HG03521 (cell line): ENCODE measurements around the gene TUBA3E.
"Not testable (repeated sequence)": the region's sequence is repeated elsewhere in the genome, so short reads cannot be mapped to it uniquely, and the experiment has no call there.

Experiments
- ATAC-seq: cut with Tn5 transposase; IDR thresholded peaks from one replicate; pipeline ENCODE4 v1.9.1; 2021; ENCODE audit warnings: mild to moderate bottlenecking, moderate library complexity; ENCODE audit not compliant: unreplicated experiment

Gene TUBA3E

DNA sequence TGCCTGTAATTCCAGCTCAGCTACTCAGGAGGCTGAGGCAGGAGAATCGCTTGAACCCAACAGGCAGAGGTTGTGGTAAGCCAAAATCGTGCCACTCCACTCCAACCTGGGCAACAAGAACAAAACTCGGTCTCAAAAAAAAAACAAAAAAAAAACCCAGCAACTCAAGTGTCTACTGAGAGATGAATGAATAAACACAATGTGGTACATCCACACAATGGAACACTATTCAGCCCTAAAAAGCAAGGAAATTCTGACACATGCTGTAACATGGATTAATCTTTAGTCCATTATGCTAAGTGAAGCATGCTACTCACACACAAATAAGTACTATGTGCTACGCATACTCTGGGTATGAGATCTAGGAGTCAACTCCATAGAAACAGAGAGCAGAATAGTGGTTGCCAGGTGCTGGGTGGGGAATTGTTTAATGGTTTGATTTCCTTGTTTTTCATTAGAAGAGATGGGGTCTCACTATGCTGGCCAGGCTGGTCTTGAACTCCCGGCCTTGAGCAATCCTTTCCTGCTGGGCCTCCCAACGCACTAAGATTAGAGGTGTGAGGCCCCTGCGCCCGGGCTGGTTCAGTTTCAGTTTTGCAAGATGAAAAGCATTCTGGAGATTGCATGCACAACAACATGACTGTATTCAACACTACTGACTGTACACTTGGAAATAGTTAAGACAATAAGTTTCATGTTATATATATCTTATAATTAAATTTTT lies 32.8 kb downstream of the TUBA3E start:
- ATAC-seq, result no peak

DNA sequence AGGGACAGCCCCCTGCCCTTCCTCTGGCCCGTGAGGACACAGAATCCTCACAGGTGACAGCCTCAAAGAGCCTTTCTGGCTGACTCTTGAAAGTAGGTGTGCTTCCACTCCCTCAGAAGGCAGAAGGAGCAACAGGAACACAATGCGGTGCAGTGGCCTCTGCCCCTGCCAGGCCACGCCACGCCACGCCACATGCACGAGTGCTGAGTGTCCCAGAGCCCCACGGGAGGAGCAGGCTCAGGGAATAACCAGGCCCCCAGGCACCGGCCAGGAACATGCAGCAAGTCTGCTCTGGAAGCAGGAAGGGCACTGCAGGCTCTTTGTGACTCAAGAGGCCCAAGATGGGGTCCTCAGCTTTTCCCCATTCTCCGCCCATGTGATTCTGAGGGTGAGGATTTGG lies 35.3 kb downstream of the TUBA3E start:
- ATAC-seq, result no peak

DNA sequence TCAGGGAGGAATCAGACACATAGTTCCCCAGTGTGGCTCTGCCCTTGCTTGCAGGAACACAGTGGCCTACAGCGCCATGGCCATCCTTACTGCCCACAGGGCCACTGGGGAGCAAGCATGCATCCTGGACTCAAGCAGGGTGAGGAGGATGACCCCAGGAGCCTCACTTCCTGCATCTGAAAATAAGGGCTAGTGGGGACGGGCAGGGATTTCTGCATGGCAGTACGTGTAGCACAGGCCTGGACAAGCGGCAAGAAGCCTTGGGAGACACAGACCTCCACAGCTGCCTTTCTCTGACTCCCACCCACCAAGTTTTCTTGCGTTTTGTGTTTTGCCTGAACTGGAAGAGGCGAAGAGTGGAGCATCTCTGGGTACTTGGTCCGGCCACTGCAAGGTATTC lies 35.8 kb downstream of the TUBA3E start:
- ATAC-seq, result not testable (repeated sequence)

DNA sequence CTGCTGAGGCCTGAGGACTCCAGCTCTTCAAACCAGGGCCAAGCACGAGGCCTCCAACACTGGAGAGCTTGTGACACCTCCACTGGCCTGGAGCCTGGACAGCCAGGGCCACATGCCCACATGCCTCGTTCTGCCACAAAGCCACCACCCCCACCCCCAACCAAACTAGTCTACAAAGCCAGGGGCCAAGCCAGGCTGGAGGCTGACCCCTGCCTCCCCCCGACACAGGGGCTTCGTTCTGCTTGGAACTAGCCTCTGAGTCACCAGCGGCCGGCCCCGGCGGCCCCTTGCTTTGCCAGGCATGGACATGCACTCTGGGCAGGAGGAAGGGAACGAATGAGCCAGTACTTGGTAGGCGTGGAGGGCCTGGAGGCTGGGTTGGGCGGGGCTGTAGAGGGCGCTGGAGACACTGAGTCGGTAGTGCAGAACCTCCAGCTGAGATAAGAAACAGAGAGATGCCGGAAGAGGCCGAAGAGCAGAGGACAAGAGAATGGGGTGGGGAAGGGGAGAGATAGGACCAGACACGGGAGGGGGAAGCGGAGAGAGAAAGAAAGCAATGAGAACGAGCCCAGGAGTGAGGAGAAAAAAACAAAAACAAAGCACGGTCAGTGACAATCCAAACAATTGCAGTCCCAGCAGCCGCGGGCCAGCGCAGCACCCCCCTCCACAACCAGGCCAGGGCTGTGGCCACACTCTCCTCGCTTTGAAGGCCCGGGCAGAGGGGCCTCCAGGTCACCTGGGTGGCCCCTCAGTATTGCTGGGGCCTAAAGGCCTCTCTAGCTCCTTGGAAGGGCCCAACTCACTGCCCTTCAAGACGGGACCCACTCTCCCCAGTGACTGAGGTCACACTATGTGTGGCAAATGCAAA lies 37.2 kb downstream of the TUBA3E start:
- not testable (repeated sequence) for ATAC-seq

- no peak for ATAC-seq
Observed at GRCh38 chr2:130160131-130160530, 38.1 kb downstream of the TUBA3E start.

DNA sequence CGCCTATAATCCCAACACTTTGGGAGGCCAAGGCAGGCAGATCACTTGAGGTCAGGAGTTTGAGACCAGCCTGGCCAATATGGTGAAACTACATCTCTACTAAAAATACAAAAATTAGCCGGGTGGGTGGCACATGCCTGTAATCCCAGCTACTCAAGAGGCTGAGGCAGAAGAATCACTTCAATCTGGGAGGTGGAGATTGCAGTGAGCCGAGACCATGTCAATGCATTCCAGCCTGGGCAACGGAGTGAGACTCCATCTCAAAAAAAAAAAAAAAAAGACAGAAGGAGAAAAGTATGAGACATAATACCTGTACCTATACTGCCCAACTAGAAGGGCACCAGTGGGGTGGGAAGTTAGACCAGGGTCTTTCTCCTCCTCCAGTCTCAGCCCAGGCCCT lies 38.9 kb downstream of the TUBA3E start:
- ATAC-seq, result not testable (repeated sequence)

DNA sequence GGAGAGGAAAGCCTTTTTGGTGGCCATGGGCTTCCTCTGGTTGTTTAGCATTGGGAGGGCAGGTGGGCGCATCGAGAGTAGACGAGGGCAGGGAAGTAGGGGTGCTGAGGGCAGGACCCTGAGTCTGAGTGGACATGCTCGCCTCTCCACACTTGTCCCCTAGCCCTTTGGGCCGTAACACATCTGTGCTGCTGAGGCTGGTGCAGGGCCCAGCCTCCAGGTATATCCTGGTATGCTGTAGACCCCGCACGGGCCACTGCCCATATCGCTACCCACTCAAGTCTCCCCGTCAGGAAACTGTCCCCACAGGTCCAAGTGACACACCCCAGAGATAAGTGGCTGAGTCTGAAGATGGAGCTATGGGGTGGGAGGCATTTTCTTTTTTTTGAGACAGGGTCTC lies 39.6 kb downstream of the TUBA3E start:
- no peak for ATAC-seq

GRCh38 chr2:130157825-130158514 lies 40.3 kb downstream of the TUBA3E start:
- peak; percentile 78 for ATAC-seq

DNA sequence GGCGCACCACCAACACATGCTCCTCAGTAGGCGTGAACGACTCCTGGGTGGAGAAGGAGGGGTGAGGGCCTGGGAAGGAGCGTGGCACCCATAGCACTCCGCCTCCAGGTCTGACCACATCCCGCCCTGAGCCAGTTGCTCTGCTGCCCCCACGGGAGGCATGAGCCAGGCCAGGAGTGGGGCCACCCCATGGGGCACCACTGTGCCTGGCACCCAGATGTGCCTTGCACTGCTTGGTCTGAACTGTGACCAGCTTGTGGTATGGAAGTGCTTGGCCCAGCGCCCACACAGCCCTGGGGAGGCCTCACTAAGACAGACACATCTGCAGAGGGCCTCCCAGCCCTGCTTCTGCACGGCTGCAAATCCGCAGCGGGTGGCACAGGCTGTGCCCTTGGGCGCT lies 40.9 kb downstream of the TUBA3E start:
- ATAC-seq, result peak; percentile 31

DNA sequence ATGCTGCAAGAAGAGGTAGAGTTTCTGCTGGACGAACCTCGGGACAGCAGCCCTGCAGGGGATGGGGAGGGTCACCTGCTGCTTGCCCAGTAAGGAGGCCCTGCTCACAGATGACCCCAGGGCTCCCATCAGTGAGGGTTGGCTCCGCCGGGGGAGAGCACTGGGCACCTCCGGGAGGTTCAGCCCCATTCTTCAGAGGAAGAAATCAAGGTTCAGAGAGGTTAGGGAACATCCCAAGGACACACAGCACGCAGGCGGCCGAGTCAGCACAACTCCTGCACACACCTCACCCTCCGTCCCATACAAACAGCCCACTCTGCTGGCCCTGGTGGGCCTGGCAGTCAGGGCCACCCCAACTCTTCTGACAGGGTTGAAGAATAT lies 41.6 kb downstream of the TUBA3E start:
- ATAC-seq, result no peak

- ATAC-seq, result not testable (repeated sequence)
Observed at GRCh38 chr2:130155956-130156623, 42.1 kb downstream of the TUBA3E start.

GRCh38 chr2:130154773-130155765 lies 43.2 kb downstream of the TUBA3E start:
- no peak for ATAC-seq

GRCh38 chr2:130154423-130154770 lies 43.8 kb downstream of the TUBA3E start:
- ATAC-seq, result not testable (repeated sequence)

DNA sequence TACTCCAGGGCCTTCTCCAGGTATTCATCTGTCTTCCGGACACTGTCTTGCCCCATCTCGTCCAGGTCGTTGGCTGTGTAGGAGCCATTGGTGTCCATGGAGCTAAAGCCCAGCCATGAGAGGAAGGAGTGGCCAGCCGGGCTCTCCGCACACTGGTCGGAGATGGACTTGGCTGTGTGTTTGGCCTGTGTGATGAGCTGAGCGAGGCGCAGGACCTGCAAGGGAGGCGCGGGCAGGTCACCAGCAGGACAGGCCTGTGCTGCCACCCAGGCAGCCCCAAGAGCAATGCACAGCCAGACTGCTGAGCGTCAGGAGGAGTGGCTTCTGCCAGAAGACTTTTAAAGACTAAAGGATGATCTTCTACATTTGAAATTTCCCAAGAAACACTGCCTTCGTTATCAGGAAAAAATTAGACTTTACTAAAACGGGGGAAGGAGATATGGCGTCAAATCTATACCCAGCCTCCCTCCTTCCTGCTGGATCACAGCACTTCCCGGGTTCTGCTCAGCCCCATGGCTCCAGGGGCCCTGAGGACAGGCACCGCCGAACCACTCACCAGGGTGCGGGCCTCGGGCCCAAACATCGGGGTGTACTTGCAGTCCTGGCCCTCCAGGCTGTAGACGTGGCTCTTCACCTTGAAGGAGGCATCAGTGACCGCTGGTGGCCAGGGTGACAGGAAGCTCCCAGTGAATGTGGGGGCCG lies 44.4 kb downstream of the TUBA3E start:
- not testable (repeated sequence) for ATAC-seq

GRCh38 chr2:130152816-130153595 lies 45.2 kb downstream of the TUBA3E start:
- no peak for ATAC-seq

DNA sequence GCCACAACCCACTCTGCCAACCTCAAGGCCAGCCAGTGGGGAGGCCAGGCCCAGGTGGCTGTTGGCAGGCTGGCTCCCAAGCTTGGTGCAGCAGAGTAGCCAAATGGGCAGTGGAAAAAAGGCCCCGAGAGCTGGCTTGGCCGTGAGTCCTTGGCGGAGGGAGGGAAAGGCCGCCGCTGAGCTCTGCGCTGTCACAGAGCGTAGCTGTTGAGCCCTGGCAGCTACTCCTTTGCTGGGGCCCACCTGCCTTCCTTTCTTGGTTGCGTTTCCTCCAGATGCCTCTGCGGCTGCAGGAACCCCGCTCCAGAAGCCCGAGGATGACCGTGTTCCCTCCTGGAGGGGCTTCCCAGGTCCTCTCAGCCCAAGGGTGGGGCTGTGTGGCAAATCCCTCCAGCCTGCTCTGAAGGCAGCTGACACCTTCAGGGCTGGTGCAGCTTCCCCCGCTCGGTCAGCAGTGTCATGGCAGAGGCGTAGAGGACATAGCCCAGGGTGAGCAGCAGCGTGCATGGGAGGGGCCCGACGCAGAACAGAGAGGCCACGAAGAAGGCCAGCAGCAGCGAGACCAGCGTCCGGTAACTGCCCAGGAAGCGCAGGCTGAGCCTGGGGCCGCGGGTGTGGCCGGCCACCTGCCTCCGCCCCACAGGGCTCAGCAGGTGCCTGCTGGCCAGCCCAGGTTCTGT lies 46.0 kb downstream of the TUBA3E start:
- not testable (repeated sequence) for ATAC-seq

- not testable (repeated sequence) for ATAC-seq
Observed at GRCh38 chr2:130151145-130151512, 47.1 kb downstream of the TUBA3E start.
